Heart right ventricle (tissue), 16 donors: ENCODE measurements around the gene PWWP2A. TPM values are rescaled to one million over a fixed set of nuclear protein-coding genes. Genes with fewer than 3 reads are reported as not detected.
"Not testable (repeated sequence)": the region's sequence is repeated elsewhere in the genome, so short reads cannot be mapped to it uniquely, and the experiment has no call there.

Experiments used
- ATAC-seq, 8 donors: fragments of 200-7000 bp; cut with Tn5 transposase; one replicate each; pipeline ENCODE4 v1.9.1; 2020; ENCODE audit warnings: mild to moderate bottlenecking in 8 of 8, moderate library complexity in 8 of 8, moderate number of reproducible peaks in 1 of 8
- DNase-seq, 2 donors: peaks; one replicate each; pipeline ENCODE4 v3.0.0-alpha.2; 2020
- H3K27ac ChIP-seq, 10 donors: fragments of 200-600 bp; sonication (generic) in 2 of 10; one replicate each; pipeline versions ENCODE4 v1.5.0 to v1.8.0; 2020 to 2022; ENCODE audit warnings: mild to moderate bottlenecking in 3 of 10
- H3K27me3 ChIP-seq, 7 donors: fragments of 200-600 bp; one replicate each; pipeline ENCODE4 v1.8.0; 2021 to 2022; ENCODE audit warnings: mild to moderate bottlenecking in 2 of 7
- H3K36me3 ChIP-seq, 9 donors: fragments of 200-600 bp; sonication (generic) in 1 of 9; one replicate each; pipeline versions ENCODE4 v1.5.0 to v1.8.0; 2020 to 2022; ENCODE audit warnings: mild to moderate bottlenecking in 2 of 9
- H3K4me1 ChIP-seq, 9 donors: fragments of 200-600 bp; sonication (generic) in 1 of 9; one replicate each; pipeline versions ENCODE4 v1.5.0 to v1.8.0; 2020 to 2022; ENCODE audit warnings: mild to moderate bottlenecking in 4 of 9
- H3K4me3 ChIP-seq, 10 donors: fragments of 200-600 bp; sonication (generic) in 2 of 10; one replicate each; pipeline versions ENCODE4 v1.5.0 to v1.8.0; 2020 to 2022; ENCODE audit warnings: mild to moderate bottlenecking in 7 of 10, moderate library complexity in 2 of 10
- H3K9me3 ChIP-seq, 11 donors: fragments of 200-600 bp in 10 of 11; sonication (generic) in 2 of 11; one replicate each; pipeline versions ENCODE4 v1.5.0 to v1.8.0; 2013 to 2022; ENCODE audit warnings: mild to moderate bottlenecking in 2 of 11, control low read depth in 1 of 11, moderate library complexity in 1 of 11
- WGBS, 2 donors: extraction: QIAGEN DNeasy Blood & Tissue Kit; methylation state at CpG; one replicate each; pipeline ENCODE4 v1.1.7; 2013; ENCODE audit warnings: inconsistent platforms in 1 of 2; 5-methylcytosine and 5-hydroxymethylcytosine counted together
- intact Hi-C, 10 donors: fragments of 100-400 bp; cut with DNase I; formaldehyde crosslinking; loops; one replicate each; pipeline versions ENCODE4 v1.11.1 to v1.14.2; 2022
- polyA plus RNA-seq, 2 donors: library from polyadenylated mRNA; stranded (reverse); fragments of 200-250 nt; gene quantifications; one replicate each; pipeline ENCODE4 v1.2.3, GENCODE V29; 2013
- total RNA-seq, 10 donors: library from RNA; stranded (reverse); fragmentation: NEBNext Ultra II Directional in 3 of 10; extraction: Animal tissue kit (Norgen Biotek cat#: 25700) in 3 of 10; gene quantifications; one replicate each; pipeline versions ENCODE4 v1.2.1 to v1.2.4, GENCODE V29; 2021 to 2023
- TF ChIP-seq, protein P1 (sequence below), 9 donors: fragments of 200-600 bp; sonication (generic) in 2 of 9; IDR thresholded peaks; one replicate each; pipeline versions ENCODE4 v1.5.0 to v1.8.0; 2021 to 2022; ENCODE audit warnings: antibody characterized with exemption in 9 of 9, mild to moderate bottlenecking in 5 of 9, moderate library complexity in 1 of 9
- donor health status: Arrhythmogenic right ventricular cardiomyopathy.
- donor health status: ischemic (EF 13 %, LVEDD 7.1; RV severe dilation, severe dysfunction).
- donor health status: healthy with polysubstance abuse.
- donor health status: DM: no; HTN: yes; CAD: no.
- donor health status: DM: no; HTN: no; CAD: no.
- donor health status: ischemic (EF 25% LVEDD 6.9; RV normal size, moderate dysfunction).
- donor health status: ischemic (EF 25% LVEDD 5.7; RV mildly dilated, moderate dysfunction).
- donor health status: healthy.
- donor health status: DM: yes; HTN: yes; CAD: no.
- donor health status: Ischemic cardiomyopathy.
- donor health status: ischemic (EF 35%, LVEDD 5.7; RV mildly dilated, moderate dysfunction).
- donor health status: nonischemic (EF 11% LVEDD 7.7; RV severe dilation, severe dysfunction).
- donor health status: DM: yes; HTN: yes; CAD: no.
- donor health status: PGD.
- donor health status: ischemic (EF 29% LVEDD 5.4; RV normal size, mild dysfunction).
- donor health status: nonischemic (EF 23%, LVEDD 6.1; RV moderate dilation, normal function).

Gene PWWP2A
- total and polyA plus RNA-seq, 12 donors, result 4.5 to 14.7 (median 12.0) TPM

GRCh38 chr5:160071916-160072315 is 47.3 kb downstream of the PWWP2A start:
- Histone ChIP-seq H3K27me3 (no peaks in the 10 kb centered on the region), H3K36me3 (peaks cover 0 to 47% (median under 1%) of the 10 kb centered on the region in 9 donors), H3K4me1 (peaks cover 0 to 20% (median 14%) of the 10 kb centered on the region in 9 donors), H3K4me3 (peak overlapping the region in 2 of 10 donors; percentile 3 to 9), H3K9me3 (no peaks in the 10 kb centered on the region), H3K27ac (peak overlapping the region in 5 of 10 donors; percentile 21 to 43 (median 23))
- DNase-seq (no peak), ATAC-seq (no peak)
- WGBS, 2 donors, result 38 to 46% methylated on average over 2 of the region's 2 CpGs
- TF ChIP-seq, protein P1, sequence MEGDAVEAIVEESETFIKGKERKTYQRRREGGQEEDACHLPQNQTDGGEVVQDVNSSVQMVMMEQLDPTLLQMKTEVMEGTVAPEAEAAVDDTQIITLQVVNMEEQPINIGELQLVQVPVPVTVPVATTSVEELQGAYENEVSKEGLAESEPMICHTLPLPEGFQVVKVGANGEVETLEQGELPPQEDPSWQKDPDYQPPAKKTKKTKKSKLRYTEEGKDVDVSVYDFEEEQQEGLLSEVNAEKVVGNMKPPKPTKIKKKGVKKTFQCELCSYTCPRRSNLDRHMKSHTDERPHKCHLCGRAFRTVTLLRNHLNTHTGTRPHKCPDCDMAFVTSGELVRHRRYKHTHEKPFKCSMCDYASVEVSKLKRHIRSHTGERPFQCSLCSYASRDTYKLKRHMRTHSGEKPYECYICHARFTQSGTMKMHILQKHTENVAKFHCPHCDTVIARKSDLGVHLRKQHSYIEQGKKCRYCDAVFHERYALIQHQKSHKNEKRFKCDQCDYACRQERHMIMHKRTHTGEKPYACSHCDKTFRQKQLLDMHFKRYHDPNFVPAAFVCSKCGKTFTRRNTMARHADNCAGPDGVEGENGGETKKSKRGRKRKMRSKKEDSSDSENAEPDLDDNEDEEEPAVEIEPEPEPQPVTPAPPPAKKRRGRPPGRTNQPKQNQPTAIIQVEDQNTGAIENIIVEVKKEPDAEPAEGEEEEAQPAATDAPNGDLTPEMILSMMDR (IDR thresholded peaks at IDR 0.05), result no peak
- intact Hi-C loops, result no loop called here

- no peaks in the 10 kb centered on the region for H3K9me3 ChIP-seq
- WGBS, 2 donors, result 18 to 30% methylated on average over 8 of the region's 8 CpGs
- H3K27ac ChIP-seq, result peak overlapping the region in 5 of 10 donors; percentile 21 to 43 (median 23)
- H3K4me1 ChIP-seq, result peaks cover 0 to 20% (median 14%) of the 10 kb centered on the region in 9 donors
- ATAC-seq (peak in 7 of 8 donors; percentile 47 to 83 (median 73)), DNase-seq (peak in 1 of 2 donors; percentile 16)
- peaks cover 0 to 47% (median 3%) of the 10 kb centered on the region in 9 donors for H3K36me3 ChIP-seq
- peak overlapping the region in 2 of 10 donors; percentile 3 to 9 for H3K4me3 ChIP-seq
- intact Hi-C loops, result no loop called here
- H3K27me3 ChIP-seq, result no peaks in the 10 kb centered on the region
- TF ChIP-seq, protein P1 (IDR thresholded peaks at IDR 0.05), result no peak
Observed at GRCh38 chr5:160071516-160071915, 47.7 kb downstream of the PWWP2A start.

- WGBS, 2 donors, result 90 to 92% methylated on average over 5 of the region's 5 CpGs
- not testable (repeated sequence) for DNase-seq
Observed at GRCh38 chr5:160069120-160069519, 50.1 kb downstream of the PWWP2A start.

DNA sequence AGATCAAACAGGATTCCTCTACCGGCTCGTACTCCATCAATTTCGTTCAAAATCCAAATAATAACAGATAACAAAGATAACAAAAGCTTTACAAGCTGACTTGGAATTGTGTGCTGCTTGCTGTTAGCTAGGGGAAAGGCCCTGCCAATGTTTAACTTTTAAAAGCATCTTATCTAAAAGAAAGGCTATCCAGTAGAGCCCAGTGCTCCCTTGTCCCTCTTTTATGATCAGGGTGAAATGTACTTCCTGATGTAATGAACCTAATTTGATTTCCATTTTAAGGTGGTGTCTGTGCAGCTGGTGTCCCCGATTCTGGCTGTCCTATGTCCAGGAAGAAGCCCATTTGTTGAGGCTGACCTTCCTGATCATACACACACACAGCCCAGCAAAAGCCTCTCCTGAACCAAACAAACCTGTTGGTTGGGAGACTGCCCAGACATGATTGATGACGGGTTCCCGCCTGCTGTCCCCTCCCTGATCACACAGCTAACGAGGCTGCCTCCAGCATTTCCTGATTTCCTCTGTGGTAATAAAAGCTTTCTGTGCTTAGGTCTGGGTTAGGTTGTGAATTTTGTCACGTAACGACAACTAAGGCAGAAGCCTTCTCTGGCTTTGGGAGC is 54.1 kb downstream of the PWWP2A start:
- TF ChIP-seq, protein P1 (IDR thresholded peaks at IDR 0.05), result no peak
- Histone ChIP-seq H3K27me3 (no peaks in the 10 kb centered on the region), H3K9me3 (no peaks in the 10 kb centered on the region), H3K4me3 (no peak overlapping the region), H3K27ac (peak overlapping the region in 2 of 10 donors; percentile 10 to 20), H3K4me1 (peaks cover 0 to 12% (median 8%) of the 10 kb centered on the region in 9 donors), H3K36me3 (peaks cover 0 to 94% (median 11%) of the 10 kb centered on the region in 9 donors)
- 83% methylated on average over 9 of the region's 9 CpGs for WGBS, 2 donors
- ATAC-seq, result no peak
- intact Hi-C loops, result no loop called here
- no peak for DNase-seq

More at GRCh38 chr5:160069120-160069519, 50.1 kb downstream of the PWWP2A start:
- intact Hi-C loops, ATAC-seq, H3K9me3 ChIP-seq, H3K27ac ChIP-seq, H3K4me3 ChIP-seq, H3K27me3 ChIP-seq: not testable (repeated sequence)
- H3K4me1 ChIP-seq, result peaks cover 0 to 28% (median 18%) of the 10 kb centered on the region in 9 donors
- peaks cover 0 to 58% (median 11%) of the 10 kb centered on the region in 9 donors for H3K36me3 ChIP-seq

DNA sequence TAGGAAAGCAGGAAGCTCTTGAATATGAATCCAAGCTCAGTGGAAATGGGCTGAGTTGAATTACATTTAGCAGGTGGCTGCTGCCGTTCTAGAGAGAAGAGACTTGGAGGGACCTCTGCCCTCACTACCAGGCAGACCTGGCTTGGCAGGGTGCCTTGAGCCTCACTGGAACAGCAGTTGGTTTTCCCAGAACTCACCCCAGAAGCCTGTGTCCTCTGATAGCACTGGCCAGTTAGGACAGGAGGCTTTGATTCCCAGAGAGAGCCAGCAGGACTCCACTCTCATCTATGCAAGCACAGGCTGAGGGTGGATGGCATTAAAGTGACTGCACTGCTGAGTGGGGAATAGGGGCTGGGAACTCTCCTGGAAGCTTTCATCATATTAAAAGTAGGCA is 54.8 kb downstream of the PWWP2A start:
- no peak overlapping the region for H3K4me3 ChIP-seq
- peaks cover 0 to 94% (median 13%) of the 10 kb centered on the region in 9 donors for H3K36me3 ChIP-seq
- WGBS, 2 donors, result 46 to 69% methylated on average over 1 of the region's 1 CpG
- H3K9me3 ChIP-seq, result no peaks in the 10 kb centered on the region
- ATAC-seq (peak in 7 of 8 donors; percentile 60 to 84 (median 67)), DNase-seq (peak; percentile 18 to 40)
- H3K27ac ChIP-seq, result peak overlapping the region in 2 of 10 donors; percentile 20 to 26
- peaks cover 0 to 12% (median 8%) of the 10 kb centered on the region in 9 donors for H3K4me1 ChIP-seq
- TF ChIP-seq, protein P1 (IDR thresholded peaks at IDR 0.05), result no peak
- no peaks in the 10 kb centered on the region for H3K27me3 ChIP-seq
- intact Hi-C loops, result no loop called here
